Renal pelvis (tissue), 4 donors: ENCODE results near the gene SCAMP3. TPM values are rescaled to one million over a fixed set of nuclear protein-coding genes. Genes with fewer than 3 reads are reported as not detected.
"Not testable (repeated sequence)": the region's sequence is repeated elsewhere in the genome, so short reads cannot be mapped to it uniquely, and the experiment has no call there.

Experiments used
- DNase-seq: peaks from one replicate; pipeline ENCODE4 v3.0.0-alpha.2; 2013
- polyA plus RNA-seq, 3 donors: library from polyadenylated mRNA; unstranded; fragments of 120-200 nt; gene quantifications; one replicate each; pipeline ENCODE4 v1.2.1, GENCODE V29; 2013; ENCODE audit not compliant: insufficient read length in 3 of 3

Gene SCAMP3
- polyA plus RNA-seq, 3 donors: 66.7 to 68.5 (median 67.2) TPM

DNA sequence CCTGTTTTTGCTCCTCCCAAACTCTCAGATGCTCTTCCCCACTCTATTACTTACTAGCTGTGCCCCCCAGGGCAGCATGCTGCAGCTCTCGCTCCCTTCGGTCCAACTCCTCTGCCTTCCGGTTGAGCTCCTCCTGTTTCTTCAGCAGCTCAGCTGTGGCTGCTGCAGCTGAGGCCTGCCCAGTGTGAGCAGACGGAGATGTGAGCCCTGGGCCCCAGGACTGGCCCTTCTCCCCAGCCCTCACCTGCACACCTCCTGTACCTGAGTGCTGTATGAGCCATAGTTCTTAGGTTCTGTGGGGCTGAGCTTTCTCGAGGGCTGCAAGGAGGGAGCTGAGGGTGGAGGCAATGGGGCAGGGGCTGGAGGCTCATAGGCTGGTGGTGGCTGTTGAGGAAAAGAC is 1.9 kb downstream of the SCAMP3 start:
- DNase-seq: no peak

DNA sequence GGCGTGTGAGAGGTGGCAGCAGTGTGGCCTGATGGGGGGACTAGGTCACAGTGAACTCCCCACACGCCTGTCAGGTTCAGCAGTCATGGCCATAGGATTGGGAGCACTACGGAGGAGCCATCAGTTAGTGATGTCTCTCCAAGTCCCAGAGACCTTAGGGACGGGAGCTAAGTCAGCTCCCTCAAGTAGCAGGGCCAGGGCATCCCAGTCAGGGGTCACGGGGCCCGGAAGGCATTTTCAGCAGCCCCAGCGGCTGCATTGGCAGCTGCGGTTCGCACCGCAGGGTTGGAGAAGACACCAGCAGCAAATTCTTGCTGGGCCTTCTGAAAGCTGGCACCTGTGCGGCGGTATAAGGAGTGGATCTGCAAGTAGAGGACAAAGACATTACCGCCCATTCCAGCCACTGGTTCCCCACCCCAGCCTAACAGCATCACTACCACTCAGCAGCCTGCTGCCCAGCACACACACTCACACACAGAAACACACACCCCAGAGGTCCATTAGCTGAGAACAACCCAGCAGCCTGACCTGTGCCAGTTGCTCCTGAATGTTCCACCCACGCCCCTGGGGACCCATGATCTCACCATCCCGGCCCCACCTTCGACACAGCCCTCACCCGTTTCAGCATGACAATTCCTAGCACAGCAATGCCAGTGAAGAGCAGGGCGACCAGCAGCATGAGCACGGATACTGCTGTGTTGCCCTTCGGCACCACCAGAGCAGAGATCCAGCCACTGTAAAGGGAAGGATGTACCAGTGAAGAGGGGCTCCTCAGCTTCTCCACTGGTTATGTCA is 5.9 kb downstream of the SCAMP3 start:
- DNase-seq: no peak

DNA sequence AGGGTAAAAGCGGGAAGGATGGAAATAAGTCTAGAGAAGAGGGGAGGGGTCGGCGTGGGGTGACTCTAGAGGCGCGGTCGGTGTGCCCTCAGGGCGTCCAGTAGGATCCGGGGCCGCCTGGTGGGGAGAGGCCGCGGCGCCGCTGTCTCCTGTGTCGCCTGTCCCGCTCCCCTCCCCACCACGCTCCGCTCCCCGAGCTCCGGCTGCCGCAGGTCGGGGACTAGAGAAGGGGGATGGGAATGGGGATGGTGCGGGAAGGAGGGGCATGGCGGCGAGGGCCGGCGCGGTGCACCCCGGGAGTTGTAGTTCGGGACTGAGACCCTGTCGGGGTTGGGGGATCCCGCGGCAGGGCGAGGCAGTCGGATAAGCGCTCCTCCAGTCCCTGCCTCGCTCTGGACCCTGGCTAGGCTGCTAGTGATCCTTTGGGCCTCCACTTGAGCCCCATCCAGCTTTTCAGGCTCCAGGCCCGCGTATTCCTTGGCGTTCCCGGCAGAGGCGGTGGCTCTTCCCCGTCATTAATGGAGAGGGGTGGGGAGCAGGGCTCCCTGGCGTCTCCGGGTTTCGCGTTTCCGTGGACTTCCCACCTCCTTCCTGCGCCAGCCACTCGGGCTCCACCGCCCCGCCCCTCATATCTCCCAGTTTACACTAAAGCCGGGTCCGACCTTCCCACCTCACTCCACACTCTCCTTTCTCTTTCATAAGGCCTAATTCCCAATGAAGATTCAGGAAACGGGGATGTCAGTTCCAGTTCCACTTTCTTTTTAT is 6.7 kb downstream of the SCAMP3 start, which contains the start of gene ENTREP3:
Gene ENTREP3 (minus strand): TSS at position 241 of the 765 bp plus-strand sequence. CDS start 606 bp downstream, outside the sequence.
- DNase-seq: peak; percentile 90

DNA sequence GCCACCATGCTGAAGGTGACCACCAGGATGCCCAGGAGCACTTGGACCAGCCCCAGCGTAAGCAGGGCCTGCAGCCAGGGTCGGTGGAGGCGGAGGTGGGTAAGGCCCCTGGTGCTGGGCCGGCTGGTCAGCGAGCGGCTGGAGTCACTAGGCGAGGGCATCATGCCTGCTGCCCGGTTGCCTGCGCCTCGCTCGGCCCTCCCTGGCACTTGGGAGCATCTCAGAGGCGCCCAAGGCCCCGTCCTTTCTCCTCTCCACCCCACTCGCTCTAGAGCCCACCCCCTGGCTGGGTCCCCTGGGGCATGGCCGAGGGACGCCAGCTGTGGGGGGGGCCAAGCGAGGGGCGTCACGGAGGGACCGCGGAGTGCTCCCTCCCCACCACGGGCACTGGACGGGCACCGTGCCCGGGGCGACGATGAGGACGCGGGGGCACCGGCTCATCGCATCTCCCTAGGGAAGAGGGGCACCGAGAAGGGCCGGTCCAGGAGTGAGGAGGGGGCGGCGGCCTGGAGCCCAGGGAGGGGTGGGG is 7.4 kb downstream of the SCAMP3 start:
- no peak for DNase-seq

DNA sequence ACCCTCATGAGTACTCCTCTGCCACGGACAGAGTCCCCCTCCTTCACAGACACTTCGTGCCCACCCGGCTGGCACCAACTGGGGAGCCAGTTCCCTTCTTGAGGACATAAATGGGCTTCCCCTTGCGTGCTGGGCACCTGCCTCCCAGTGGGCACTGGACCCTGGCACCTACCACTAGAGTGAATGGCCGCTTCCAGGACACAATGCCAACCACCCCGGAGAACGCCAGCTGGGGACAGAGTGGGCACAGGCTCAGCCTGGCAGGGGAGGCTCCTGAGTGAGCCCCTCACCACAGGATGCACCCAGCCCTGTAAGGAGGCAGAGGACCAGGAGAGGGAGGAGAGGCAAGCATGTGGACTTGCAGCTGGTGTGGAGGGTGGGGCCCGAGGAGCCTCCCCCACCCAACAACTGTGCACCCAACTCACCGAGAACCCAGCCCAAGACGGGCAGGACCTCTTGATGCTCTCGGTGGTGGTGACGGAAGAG is 7.9 kb downstream of the SCAMP3 start:
- DNase-seq: no peak

DNA sequence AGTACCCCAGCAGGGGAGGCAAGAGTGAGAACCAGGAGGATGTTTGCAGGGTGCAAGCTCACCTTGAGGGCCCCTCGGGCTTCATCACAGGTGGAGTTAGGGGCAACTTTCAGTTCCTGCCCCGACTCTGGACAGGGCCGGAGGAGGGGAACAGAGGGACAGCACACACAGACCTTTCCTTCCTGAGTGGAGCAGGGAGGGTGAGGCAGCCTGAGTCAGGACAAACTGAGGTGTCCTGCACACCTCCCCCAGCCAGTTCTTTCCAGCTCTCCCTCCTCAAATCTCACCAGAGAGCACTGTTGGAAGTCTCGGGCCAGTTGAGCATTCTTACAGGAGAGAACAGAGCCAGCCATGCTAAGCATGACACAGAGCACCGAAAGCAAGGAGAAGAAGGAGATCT is 8.4 kb downstream of the SCAMP3 start:
- no peak for DNase-seq

DNA sequence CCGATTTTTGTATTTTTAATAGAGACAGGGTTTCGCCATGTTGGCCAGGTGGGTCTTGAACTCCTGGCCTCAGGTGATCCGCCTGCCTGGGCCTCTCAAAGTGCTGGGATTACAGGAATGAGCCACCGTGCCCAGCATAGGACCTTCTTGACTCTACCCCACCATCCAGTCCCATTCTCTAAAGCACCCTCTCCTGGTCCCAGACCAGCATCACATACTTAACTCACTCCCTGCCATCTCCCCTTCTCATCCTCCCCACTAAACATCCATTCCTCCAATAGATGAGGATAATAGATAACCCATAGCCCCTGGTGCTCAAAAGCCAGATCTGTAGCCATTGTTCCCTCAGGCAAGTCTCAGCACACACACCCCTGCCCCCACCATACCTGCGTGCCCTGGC is 9.0 kb downstream of the SCAMP3 start:
- no peak for DNase-seq

DNA sequence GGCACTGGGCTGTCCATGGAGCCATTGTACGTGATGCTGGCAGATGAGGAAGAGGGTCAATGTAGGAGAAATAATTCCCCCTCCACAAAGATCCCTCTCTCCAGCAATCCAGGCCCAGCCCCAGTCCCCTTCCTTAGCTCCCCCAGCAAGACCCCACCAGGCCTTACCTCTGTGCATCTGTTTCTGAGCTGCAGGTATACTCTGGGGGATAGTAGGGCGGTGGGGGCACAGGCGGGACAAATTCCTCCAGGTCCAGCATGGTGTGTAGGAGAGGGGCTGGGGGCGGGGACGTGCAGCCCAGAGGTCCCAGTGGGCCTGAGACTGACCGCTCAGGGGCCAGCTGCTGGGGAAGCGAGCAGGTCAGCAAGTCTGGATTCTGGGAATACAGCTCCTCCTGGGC is 10.6 kb downstream of the SCAMP3 start:
- no peak for DNase-seq

DNA sequence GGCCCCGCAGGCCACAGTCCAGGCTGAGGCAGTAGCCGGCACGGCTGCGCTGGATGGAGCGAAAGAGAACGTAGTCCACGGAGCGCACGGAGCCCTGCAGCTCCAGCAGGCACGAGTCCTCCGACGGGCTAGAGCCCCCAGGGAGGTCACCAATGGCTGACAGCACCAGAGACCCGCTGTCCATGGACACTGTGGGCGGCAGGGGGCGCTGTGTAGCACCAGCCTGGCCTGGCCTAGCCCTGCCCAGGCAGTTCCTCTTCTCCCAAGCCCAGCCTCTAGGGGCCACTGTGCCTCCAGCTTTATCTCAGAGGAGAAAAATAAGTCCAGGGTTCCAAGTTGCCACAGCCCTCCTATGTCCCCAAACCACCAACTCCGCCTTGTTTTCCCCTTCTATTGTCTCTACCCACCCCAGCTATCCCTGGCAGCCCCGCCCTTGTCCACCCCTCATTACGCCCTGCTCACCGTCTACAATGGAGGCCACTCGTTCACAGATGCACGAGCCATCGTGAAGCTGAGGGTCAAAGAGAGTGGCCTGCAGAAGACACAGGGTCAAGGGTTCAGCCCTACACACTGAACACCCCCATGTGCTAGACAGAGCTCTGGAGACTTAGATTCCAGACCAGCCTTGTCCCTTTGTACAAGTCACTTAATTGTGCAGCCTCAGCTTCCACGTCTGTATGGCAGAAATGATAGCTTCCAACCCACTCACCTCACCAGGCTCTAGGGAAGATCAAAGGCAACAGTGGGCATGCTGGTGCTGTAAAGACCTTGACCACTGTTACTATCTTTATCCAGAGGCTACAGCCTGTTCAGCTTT is 11.3 kb downstream of the SCAMP3 start:
- peak; percentile 94 for DNase-seq

DNA sequence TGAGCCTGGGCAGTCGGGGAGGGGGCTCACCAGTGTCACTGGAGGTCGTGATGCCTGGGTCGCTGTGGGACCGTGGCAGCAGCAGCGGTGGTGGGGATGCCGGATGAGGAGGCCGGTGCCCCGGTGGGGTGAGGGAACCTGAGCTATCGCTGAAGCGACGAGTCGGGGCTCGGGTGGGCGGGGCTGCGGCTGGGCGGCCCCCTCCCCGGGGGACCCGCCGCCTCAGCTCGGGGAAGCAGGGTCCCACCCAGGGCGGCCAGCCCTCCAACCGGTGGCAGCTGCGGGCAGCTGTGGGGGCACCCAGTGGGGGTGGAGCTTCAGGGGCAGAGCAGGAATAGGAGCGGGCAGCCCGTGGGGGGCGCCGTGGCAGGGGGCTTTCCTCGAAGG is 11.9 kb downstream of the SCAMP3 start:
- DNase-seq: no peak

DNA sequence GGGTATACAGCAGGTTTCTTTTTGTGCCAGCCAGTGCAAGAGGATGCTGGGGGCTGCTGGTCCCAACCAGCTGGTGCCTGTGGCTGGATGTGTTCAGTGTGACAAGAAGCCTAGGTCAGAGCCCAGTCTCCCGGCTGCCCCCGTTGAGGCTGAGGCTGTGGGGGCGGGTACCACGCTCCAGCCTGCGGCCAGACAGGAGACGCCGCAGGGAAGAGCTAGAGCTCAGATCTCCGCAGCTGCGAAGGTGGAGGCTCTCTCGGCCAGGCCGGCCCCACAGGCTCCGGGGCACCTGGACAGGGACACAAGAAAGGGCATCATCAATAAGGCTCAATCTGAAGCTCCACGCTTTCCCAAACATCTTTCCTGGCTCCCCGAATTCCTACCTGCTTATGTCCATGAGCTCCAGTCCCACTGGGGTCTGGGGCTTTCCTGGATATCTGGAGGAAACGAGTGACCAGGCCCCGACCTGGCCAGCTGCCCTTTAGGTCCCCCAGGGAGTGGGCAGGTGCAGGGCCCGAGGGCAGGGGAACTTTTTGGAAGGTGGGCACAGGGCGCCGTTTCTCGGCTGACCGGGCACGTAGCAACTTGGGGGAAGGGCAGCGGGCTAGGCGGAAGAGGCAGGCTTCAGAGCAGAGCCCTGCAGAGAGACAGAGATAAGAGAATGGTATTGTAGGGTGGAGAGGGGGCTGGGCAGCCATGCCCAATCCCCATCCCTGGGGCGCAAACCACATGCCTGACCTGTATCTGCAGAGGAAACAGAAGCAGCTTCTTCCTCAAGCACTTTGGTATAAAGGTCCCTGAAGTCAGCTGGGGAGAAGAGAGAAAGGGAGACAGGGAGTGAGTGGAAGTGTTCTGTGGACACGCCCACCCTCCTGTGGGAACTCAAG is 14.2 kb downstream of the SCAMP3 start:
- DNase-seq: no peak

DNA sequence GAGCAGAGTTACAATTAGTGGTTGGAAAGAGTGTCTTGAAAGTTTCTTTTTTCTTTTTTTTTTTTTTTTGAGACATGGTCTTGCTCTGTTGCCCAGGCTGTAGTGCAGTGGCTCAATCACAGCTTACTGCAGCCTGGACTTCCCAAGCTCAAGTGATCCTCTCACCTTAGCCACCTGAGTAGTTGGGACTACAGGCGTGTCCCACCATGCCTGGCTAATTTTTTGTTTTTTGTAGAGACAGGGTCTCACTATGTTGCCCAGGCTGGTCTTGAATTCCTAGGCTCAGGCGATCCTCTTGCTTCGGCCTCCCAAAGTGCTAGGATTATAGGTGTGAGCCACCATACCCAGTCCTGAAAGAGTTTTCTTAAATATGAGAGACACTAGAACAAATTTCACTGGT is 15.4 kb downstream of the SCAMP3 start:
- DNase-seq: not testable (repeated sequence)

DNA sequence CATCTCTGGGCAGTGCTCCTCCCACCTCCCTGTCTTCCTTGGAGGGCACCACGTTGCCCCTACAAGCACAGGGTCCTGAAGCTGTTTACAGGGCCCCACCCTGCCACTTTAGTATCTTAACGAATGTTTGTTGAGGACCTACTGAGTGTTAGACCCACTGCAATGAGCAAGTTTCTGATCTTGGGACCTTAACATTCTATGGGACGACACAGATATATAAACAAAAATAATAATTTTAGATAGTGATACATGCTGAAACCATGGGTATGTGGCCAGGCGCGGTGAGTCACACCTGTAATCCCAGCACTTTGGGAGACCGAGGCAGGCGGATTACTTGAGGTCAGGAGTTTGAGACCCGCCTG is 17.0 kb downstream of the SCAMP3 start:
- no peak for DNase-seq

DNA sequence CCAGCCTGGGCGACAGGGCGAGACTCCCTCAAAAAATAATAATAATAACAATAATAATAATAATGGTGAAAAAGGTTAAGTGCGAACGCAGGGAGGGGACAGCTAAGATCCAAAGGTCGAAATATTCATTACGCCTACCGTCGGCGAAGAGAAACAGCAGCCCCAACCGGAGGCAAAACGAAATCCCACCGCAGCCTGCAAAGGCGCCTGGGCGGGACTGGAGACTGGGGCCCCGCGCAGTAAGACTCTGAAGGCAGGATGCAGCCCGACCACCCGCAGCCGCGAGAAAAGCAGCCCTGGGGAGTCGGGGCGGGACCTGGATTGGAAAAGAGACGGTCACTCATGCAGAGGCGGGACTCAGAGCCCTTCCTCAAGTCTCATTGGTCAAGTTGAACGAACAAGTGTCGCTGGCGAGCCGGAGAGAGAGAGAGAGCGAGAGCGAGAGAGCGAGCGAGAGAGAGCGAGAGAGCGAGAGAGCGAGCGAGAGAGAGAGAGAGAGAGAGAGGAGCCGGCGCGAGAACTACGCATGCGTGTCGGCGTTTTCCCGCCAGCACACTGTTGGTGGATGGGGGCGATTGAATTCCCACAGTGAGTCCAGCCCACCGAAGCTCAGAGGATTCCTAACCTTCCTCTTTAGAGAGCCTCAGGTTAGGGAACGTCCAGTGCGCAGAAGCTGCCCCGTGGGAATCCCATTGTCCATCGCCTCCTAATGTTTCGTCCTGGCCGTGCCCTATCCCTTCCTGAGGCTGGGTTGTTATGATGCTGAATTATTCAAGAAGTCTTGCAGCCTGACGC is 17.6 kb downstream of the SCAMP3 start:
- peak; percentile 99 for DNase-seq

DNA sequence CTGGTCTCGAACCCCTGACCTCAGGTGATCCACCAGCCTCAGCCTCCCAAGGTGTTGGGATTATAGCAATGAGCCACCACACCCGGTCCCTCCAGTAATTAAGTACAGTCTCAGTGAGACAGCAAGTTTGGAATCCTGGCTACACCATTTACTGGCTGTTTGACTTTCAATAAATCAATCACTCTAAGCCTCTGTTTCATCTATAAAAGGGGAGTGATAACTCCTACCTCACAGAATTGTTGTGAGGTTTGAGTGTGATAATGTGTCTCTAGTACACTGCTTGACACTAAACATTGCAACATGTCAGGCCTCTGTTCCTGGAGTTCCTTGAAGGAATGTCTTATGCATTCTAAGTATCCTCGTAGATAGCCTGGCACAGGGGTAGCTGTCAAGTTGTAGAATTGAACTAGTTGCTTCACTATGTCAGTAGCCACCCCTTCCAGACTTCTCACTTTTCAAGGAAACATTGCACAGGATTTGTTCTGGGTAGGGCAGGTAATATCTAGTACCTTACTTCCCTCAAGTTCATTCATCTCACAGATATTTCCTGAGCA is 19.3 kb downstream of the SCAMP3 start:
- no peak for DNase-seq

DNA sequence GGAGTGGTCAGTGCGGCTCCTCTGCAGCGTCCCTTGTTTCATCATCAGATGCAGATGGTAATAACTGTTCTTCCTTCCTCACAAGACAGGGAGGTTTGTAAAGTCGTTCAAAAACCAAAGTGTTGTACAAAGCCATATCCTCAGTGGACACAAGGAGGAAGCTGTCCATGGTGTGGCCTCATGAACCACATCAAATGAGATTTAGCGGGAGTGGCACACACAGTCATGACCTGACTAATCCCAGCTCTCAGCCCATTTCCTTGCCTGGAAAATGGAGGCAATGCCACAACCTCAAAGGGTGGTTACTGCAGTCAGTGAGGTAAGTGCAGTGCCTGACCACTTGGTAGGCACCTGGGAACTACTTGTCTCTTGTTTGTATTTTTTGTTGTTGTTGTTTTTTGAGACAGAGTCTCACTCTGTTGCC is 20.3 kb downstream of the SCAMP3 start:
- DNase-seq: no peak

DNA sequence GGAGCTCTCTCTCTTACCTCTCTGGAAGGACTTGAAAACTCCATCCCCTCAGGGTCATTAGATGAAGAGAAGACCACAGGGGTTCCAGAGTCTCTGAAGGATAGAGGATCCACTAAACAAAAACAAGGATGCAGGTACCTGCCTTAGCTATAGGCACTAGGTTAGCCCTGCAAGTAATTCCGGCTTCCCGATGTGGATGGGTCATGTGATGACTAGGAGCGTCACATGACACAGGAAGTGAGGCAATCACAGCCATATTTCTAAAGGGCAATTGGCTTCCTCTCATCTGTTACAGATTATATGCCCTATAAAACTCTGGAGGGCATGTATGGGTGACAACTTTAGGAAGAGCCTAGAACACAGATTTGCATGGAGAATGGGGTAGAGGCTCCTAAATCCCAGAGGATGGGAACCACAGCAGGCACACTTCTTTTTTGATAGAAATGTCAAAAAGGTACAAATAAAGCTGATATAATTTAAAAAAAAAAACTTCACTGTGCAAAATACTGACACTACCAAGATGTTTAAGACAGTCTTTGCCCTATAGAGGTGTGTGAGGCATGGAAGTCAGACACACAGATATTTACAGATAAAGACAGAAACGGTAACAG is 21.0 kb downstream of the SCAMP3 start:
- DNase-seq: peak; percentile 81

DNA sequence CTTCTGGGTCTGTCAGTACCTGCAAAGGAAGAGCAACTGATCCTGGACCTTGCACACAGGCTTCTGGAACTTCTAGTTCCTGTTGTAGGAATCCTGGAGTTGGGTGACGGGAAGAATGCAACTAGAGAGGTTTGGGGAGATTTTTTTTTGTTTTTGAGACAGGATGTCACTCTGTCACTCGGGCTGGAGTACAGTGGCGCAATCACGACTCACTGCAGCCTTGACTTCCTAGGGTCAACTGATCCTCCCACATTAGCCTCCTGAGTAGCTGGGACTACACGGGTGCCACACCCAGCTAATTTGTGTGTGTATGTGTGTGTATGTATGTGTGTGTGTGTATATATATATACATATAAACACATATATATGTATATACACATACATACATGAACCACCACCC is 25.7 kb downstream of the SCAMP3 start:
- no peak for DNase-seq

DNA sequence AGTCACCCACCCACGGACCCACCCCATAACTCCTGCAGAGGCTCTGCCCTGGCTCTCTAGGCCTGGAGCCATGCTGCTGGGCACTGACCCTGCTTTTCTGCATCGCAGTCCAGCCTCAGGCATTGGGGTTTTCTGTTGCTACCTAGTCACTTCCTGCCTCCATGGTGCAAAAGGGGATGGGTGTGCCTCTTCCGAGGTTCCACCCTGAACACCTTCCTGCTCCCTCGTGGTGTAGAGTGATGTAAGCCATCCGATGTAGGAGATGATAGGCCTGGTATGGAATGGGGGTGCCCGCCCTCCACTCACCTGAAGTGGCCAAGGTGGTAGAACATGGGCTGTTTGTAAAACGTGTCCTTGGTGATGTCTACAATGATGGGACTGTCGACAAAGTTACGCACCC is 26.8 kb downstream of the SCAMP3 start:
- DNase-seq: not testable (repeated sequence)
